GM12872 (cell line): ENCODE results near the gene RSU1.

Experiments used
- CTCF ChIP-seq: IDR thresholded peaks from 3 replicates; pipeline ENCODE4 v1.5.1; 2011; ENCODE audit warnings: low read depth, mild to moderate bottlenecking, low read length, moderate library complexity; ENCODE audit not compliant: insufficient read depth

Gene RSU1

GRCh38 chr10:16606421-16606820 lies 210.8 kb downstream of the RSU1 start:
- no peak for TF ChIP-seq CTCF

DNA sequence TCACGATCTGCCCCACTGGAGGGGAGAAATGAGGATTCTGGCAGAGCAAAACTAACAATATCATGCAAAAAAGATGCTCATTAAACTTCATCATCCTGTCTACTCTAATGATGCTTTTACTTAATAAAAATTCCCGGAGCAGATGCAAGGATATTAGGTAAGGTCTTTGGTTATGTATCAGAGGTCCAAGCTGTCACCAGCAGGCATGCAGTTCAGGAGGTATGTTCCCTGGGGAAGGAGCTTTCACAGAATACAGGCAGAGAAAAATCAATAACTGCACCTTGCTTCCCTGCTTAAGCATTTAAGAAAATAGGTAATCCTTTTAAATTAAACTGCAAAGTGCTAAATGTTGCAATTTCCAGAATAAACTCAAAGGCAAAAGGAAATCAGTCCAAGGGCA lies 213.9 kb downstream of the RSU1 start:
- TF ChIP-seq CTCF: no peak

DNA sequence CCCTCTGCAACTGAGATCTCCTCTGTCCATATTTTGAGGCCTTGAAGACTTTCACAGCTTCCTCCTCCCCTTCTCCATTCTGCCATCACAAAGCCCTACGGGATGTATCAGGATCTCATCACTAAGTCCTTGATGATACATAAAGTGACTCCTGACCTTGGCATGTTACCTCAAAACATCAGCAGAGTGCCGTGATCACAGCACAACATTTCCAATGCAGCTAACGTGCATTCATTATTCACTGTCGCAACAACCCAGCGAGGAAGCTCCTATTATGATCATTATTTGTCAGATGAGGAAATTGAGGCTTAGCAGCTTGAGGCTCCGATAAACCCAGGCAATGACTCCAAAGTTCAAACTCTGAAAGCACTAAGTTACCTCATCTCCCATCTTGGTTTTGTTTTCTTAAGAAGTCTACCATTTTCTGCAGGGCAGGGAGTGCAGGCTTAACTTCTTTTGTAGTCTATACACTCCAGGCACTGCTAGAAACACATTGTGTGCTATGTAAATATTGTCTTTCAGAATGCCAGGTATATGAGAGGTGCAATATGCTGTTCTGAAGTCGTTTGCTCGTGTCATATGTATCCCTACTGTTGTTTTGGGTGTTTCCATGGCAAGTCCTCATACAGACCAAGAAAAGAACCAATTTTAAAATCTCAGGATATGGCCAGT lies 215.0 kb downstream of the RSU1 start:
- no peak for TF ChIP-seq CTCF

- TF ChIP-seq CTCF: no peak
Measured at GRCh38 chr10:16599662-16600061, 217.6 kb downstream of the RSU1 start.

DNA sequence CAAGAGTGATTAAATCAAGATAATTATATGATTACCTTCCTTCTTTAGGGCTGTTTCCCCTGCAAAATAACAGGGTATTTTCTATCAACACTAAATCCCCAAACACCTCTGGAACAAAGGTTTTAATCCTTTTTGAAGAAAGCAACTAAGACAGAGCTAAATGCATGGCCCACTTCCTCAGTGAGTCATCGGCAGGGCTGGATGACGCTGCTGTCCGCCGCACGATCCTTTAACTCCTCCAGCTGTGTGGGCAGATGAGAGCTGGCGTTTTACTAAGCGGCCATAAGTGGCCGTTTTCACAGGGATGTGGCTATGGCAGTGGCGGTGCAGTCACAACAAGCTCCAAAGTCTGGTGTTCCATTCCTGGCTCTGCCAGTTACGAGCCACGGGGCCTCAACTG lies 219.6 kb downstream of the RSU1 start:
- TF ChIP-seq CTCF: no peak

DNA sequence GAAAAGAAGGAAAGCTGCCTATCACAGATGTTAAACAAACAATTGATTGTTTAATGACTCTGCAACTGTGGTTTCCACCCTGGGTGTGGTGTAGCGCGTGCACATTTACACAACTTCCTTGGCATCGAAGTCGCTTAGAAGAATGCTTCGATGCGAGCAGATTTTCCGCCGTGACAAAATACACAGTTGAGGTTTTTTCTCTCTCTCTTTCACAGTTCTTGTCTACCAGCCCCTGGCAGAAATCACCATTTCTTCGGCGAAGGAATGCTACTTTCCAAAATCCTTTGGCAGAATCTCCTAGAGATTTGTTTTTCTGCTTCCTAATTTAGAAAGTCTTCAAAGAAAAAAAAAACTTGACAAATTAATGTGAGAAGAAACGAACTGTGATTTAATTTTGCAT lies 224.8 kb downstream of the RSU1 start:
- no peak for TF ChIP-seq CTCF

GRCh38 chr10:16586358-16587138 lies 230.7 kb downstream of the RSU1 start:
- no peak for TF ChIP-seq CTCF
